Measurements from ENCODE around the gene PPM1B. TPM values are rescaled to one million over a fixed set of nuclear protein-coding genes. Genes with fewer than 3 reads are reported as not detected.

PPM1B gene
- total RNA-seq, 1 experiment from 2014 or later: 43.5 TPM

DNA sequence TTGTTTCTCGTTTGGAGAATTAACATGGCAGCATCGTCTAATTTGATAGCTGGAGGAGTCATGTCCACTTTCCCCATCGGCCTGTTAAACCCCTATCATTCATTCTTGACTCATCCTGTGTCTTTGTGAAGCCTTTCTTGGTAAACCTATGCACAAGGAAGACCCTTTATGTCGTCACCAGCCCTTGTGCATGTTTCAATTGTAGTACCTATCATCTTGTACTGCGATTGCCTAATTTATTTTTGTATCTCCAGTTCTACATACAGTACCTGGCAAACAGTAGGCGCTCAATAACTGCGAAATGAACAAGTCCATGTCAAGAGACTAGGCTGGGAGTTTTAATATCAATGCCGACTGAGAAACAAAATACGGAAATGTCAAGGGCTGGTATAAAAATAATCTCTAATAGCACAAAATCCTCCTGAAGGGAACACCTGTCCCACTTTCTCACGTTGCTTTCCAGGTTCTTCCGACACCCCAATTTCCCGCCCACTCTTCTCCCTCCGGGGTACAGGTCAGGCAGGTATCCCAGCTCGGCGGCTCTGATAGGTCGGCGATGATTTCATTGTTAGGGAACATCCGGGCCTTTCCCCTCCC lies 1.3 kb upstream of the PPM1B start:
- intact Hi-C loops (cut with micrococcal nuclease; ENCODE audit: unreplicated experiment): loop anchor here (5.0 kb wide), 1 partner anchor 35 kb away; no protein-coding TSS in a partner anchor
- peak overlapping the region; percentile 49 for H3K4me3 ChIP-seq (ENCODE audit: low read depth, low read length, poor library complexity, severe bottlenecking)
- no peaks in the 10 kb centered on the region for H3K36me3 ChIP-seq (ENCODE audit: insufficient read depth, low read length, poor library complexity, severe bottlenecking)
- H3K27me3 ChIP-seq (replicated peaks; ENCODE audit: insufficient read depth, low read depth, low read length, poor library complexity): no peaks in the 10 kb centered on the region
- peak overlapping the region; percentile 94 for H3K27ac ChIP-seq (ENCODE audit: low read depth, low read length, poor library complexity, severe bottlenecking)
- TF ChIP-seq, protein P1, sequence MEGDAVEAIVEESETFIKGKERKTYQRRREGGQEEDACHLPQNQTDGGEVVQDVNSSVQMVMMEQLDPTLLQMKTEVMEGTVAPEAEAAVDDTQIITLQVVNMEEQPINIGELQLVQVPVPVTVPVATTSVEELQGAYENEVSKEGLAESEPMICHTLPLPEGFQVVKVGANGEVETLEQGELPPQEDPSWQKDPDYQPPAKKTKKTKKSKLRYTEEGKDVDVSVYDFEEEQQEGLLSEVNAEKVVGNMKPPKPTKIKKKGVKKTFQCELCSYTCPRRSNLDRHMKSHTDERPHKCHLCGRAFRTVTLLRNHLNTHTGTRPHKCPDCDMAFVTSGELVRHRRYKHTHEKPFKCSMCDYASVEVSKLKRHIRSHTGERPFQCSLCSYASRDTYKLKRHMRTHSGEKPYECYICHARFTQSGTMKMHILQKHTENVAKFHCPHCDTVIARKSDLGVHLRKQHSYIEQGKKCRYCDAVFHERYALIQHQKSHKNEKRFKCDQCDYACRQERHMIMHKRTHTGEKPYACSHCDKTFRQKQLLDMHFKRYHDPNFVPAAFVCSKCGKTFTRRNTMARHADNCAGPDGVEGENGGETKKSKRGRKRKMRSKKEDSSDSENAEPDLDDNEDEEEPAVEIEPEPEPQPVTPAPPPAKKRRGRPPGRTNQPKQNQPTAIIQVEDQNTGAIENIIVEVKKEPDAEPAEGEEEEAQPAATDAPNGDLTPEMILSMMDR (conservative IDR thresholded peaks at IDR 0.05; ENCODE audit: low read depth, low read length): no peak
- TF ChIP-seq EZH2 (IDR thresholded peaks at IDR 0.05; ENCODE audit: borderline replicate concordance, low read depth, low read length, poor library complexity, severe bottlenecking): no peak
- H3K9me3 ChIP-seq (ENCODE audit: low read depth, low read length, poor library complexity, severe bottlenecking): no peaks in the 10 kb centered on the region
- no peak for DNase-seq (ENCODE audit: low spot score)
- peaks cover 13% of the 10 kb centered on the region for H3K4me1 ChIP-seq (ENCODE audit: insufficient read depth, low read length, poor library complexity, severe bottlenecking)
- POLR2A ChIA-PET (ENCODE audit: low non-redundant PET): interaction anchor here (0.5 to 0.6 kb wide), 2 partner anchors 75 to 95 kb away, joined by 3 to 12 read pairs; no protein-coding TSS in a partner anchor
- TSS peak; percentile 91 for BruUV-seq (replicated peaks)
- CTCF ChIA-PET: no interaction called here

DNA sequence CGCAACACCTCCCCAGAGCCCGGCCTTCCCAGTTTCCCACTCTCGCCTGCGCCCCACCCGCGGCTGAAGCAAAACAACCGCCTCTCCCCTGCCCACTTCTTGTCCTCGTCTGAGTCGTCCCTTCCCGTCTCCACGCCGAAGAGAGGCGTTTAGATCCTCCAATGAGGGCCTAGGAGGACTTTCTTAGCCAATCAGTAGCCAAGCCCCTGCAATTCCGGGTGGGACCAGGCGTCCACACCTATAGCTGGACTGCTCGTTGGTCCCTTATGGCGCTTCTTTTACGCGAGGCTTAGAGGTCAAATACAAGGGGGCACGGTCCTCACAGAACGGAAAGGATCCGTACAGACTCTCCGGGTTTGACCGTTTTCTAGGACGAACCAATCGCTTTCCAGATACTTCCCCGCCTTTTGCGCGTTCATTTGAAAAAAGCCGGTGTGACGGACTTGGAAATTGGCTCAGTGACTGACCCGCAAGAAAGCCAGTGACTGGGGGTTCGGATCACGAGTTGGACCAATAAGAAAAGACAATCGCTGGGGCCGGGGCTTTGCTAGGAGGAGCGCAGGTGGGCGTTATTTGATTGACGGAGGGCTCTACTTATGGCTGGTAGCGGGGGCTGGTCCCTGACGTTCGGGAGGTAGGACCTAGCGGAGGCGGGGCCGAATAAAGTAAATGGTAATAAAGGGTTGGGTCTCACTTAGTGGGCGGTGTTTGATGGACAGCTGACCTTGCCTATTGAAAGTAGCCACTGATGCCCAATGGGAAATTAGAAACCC lies 581 bp upstream of the PPM1B start:
- peak overlapping the region; percentile 49 for H3K4me3 ChIP-seq (ENCODE audit: low read depth, low read length, poor library complexity, severe bottlenecking)
- ChIA-PET POLR2A (ENCODE audit: low non-redundant PET) (interaction anchor here (0.5 to 0.6 kb wide), 2 partner anchors 74 to 96 kb away, joined by 3 to 12 read pairs; no protein-coding TSS in a partner anchor), CTCF (no interaction called here)
- peak overlapping the region; percentile 94 for H3K27ac ChIP-seq (ENCODE audit: low read depth, low read length, poor library complexity, severe bottlenecking)
- no peaks in the 10 kb centered on the region for H3K9me3 ChIP-seq (ENCODE audit: low read depth, low read length, poor library complexity, severe bottlenecking)
- peaks cover 13% of the 10 kb centered on the region for H3K4me1 ChIP-seq (ENCODE audit: insufficient read depth, low read length, poor library complexity, severe bottlenecking)
- no peaks in the 10 kb centered on the region for H3K27me3 ChIP-seq (replicated peaks; ENCODE audit: insufficient read depth, low read depth, low read length, poor library complexity)
- no TSS peak for BruUV-seq (replicated peaks)
- intact Hi-C loops (cut with micrococcal nuclease; ENCODE audit: unreplicated experiment): loop anchor here (5.0 kb wide), 1 partner anchor 36 kb away; no protein-coding TSS in a partner anchor
- TF ChIP-seq, protein P1 (conservative IDR thresholded peaks at IDR 0.05; ENCODE audit: low read depth, low read length): no peak
- TF ChIP-seq EZH2 (IDR thresholded peaks at IDR 0.05; ENCODE audit: borderline replicate concordance, low read depth, low read length, poor library complexity, severe bottlenecking): no peak
- DNase-seq (ENCODE audit: low spot score): peak; percentile 100
- no peaks in the 10 kb centered on the region for H3K36me3 ChIP-seq (ENCODE audit: insufficient read depth, low read length, poor library complexity, severe bottlenecking)

GRCh38 chr2:44169155-44169898 lies 652 bp downstream of the PPM1B start:
- no peaks in the 10 kb centered on the region for H3K27me3 ChIP-seq (replicated peaks; ENCODE audit: insufficient read depth, low read depth, low read length, poor library complexity)
- CTCF ChIA-PET: no interaction called here
- no TSS peak for BruUV-seq (replicated peaks)
- H3K27ac ChIP-seq (ENCODE audit: low read depth, low read length, poor library complexity, severe bottlenecking): peak overlapping the region; percentile 91
- H3K36me3 ChIP-seq (ENCODE audit: insufficient read depth, low read length, poor library complexity, severe bottlenecking): no peaks in the 10 kb centered on the region
- H3K4me1 ChIP-seq (ENCODE audit: insufficient read depth, low read length, poor library complexity, severe bottlenecking): peaks cover 13% of the 10 kb centered on the region
- POLR2A ChIA-PET (ENCODE audit: low non-redundant PET): no interaction called here
- DNase-seq (ENCODE audit: low spot score): peak; percentile 49
- TF ChIP-seq EZH2 (IDR thresholded peaks at IDR 0.05; ENCODE audit: borderline replicate concordance, low read depth, low read length, poor library complexity, severe bottlenecking): no peak
- intact Hi-C loops (cut with micrococcal nuclease; ENCODE audit: unreplicated experiment): loop anchor here (5.0 kb wide), 1 partner anchor 37 kb away; no protein-coding TSS in a partner anchor
- H3K9me3 ChIP-seq (ENCODE audit: low read depth, low read length, poor library complexity, severe bottlenecking): no peaks in the 10 kb centered on the region
- peak overlapping the region; percentile 94 for H3K4me3 ChIP-seq (ENCODE audit: low read depth, low read length, poor library complexity, severe bottlenecking)

Data from A673 (cell line).